SK-N-MC (cell line): ENCODE data around the gene PLA2G4F.

Experiments used
- EZH2 ChIP-seq: fragments of 200-600 bp; sonication (generic); IDR thresholded peaks from one replicate; pipeline ENCODE4 v1.6.1; 2017; ENCODE audit warnings: antibody characterized with exemption
- FOXP2 ChIP-seq: optimal IDR thresholded peaks from 2 replicates; pipeline ENCODE3; 2011; ENCODE audit warnings: mild to moderate bottlenecking, moderate library complexity; ENCODE audit not compliant: insufficient read depth; ENCODE audit errors: extremely low read length, control extremely low read depth
- POLR2AphosphoS5 ChIP-seq: IDR thresholded peaks from 2 replicates; pipeline ENCODE4 v1.6.1; 2012; ENCODE audit warnings: mild to moderate bottlenecking, low read depth, low read length, borderline replicate concordance

- no peak for TF ChIP-seq POLR2AphosphoS5
- no peak for TF ChIP-seq EZH2
- TF ChIP-seq FOXP2: no peak
These were observed 7.5 kb downstream of the PLA2G4F start for GRCh38 chr15:42148808-42149492.
